Measurements from ENCODE around the gene RBM10.
"Not testable (repeated sequence)": the region's sequence is repeated elsewhere in the genome, so short reads cannot be mapped to it uniquely, and the experiment has no call there.

RBM10 gene, protein sequence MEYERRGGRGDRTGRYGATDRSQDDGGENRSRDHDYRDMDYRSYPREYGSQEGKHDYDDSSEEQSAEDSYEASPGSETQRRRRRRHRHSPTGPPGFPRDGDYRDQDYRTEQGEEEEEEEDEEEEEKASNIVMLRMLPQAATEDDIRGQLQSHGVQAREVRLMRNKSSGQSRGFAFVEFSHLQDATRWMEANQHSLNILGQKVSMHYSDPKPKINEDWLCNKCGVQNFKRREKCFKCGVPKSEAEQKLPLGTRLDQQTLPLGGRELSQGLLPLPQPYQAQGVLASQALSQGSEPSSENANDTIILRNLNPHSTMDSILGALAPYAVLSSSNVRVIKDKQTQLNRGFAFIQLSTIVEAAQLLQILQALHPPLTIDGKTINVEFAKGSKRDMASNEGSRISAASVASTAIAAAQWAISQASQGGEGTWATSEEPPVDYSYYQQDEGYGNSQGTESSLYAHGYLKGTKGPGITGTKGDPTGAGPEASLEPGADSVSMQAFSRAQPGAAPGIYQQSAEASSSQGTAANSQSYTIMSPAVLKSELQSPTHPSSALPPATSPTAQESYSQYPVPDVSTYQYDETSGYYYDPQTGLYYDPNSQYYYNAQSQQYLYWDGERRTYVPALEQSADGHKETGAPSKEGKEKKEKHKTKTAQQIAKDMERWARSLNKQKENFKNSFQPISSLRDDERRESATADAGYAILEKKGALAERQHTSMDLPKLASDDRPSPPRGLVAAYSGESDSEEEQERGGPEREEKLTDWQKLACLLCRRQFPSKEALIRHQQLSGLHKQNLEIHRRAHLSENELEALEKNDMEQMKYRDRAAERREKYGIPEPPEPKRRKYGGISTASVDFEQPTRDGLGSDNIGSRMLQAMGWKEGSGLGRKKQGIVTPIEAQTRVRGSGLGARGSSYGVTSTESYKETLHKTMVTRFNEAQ

DNA sequence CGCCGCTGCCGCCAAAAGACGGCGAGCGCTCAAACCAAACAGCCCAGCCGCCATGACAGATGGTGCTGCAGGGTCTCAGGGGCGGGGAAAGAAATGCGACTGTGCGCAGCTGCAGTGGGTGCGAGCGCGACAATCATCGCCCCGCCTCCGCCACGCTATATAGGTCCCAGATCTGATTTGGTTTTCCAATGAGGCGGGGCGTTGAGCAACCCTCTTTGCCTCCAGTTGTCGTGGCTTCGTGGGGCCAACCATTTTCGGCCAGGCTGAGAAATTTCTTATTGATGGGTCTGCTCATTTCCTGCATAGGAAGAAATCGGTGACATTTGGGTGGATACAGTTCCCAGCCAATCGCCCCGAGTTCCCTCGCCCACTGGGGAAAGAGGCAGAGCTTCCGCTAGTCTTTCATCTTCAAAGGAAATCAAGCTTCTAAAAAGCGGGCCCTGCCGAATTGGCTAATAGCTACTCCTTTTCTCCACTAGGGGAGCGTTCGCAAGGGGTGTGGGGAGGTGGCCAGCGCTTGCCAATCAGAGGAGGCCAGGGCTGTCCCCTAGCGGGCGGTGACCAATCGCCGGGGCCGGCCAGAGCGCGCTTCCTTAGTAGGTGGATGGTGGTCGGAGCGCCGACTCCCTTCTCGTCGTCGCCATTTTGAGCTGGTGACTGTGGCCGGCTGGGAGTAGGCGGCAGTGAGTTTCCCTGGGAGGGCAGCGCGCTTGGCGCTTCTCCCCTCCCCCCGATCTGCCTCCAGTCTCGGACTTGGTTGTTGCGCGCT lies at the start of gene RBM10, which contains the start of gene NDUFB11:
Gene RBM10 (plus strand): TSS at position 596 of the 769 bp plus-strand sequence. CDS start 2,261 bp downstream, outside the sequence.
Gene NDUFB11 (minus strand): TSS at position 77 of the 769 bp plus-strand sequence. CDS start 23 bp downstream, at position 54.
- DNase-seq, result peak; percentile 86 to 98 (median 95)

DNA sequence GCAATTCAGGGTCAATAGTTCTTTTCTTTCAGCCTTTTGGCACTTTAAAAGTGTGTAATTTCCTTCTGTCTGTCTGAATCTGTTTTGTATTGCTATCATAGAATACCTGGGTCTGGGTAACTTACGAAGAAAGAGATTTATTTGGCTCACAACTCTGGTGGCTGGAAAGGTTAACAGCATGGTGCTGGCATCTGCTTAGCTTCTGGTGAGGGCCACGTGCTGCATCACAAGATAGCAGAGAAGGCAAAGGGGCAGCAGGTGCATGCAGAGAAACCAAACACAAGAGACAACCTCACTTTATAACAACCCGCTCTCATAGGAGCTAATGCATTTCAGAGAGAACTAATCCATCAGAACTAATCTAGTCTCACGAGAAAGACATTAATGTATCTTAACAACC lies 48.0 kb upstream of the RBM10 start:
- DNase-seq, result no peak

DNA sequence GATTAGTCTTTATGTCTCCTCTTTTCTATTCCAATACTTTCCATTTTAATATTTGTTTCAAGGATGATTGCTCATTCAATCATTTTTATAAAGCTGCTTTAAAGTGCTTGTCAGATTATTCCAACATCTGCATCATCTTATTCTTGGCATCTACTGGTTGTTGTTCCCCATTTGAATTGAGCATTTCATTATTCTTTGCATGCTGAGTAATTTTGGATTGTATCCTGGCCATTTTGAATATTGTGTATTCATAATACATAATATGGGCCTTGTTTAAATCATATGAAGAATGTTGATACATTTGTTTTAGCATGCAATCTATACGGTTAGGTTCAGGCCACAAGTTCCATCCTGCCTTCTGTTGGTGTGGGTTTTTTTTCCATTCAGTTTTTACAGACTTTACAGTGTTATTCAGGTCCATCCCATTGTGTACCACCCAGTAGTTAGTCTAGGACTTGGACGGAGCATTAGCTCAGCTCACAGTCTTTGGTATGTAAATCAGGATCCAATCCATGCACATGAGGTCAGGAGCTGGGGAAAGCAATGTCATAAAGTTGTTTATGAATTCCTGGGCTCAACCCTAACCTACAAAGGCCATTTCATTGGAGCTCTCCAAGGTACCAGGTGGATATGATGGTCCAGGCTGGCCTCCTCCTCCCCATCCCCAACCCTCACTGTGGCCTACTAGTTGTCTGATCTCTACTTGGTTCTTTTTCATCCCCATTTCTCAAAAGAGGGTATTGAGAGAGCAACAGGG lies 46.5 kb upstream of the RBM10 start:
- DNase-seq, result no peak

GRCh38 chrX:47101206-47101605 lies 43.8 kb upstream of the RBM10 start:
- no peak for DNase-seq

DNA sequence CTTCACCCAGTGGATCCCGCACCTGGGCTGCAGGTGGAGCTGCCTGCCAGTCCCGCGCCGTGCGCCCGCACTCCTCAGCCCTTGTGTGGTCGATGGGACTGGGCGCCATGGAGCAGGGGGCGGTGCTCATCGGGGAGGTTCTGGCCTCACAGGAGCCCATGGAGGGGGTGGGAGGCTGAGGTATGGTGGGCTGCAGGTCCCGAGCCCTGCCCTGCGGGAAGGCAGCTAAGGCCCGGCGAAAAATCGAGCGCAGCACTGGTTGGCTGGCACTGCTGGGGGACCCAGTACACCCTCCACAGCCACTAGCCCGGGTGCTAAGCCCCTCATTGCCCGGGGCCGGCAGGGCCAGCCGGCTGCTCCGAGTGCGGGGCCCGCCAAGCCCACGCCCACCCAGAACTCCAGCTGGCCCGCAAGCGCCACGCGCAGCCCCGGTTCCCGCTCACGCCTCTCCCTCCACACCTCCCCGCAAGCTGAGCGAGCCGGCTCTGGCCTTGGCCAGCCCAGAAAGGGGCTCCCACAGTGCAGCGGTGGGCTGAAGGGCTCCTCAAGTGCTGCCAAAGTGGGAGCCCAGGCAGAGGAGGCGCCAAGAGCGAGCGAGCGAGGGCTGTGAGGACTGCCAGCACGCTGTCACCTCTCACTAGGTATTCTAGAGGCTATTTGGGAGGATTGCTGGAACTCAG lies 33.9 kb upstream of the RBM10 start:
- not testable (repeated sequence) for DNase-seq

- DNase-seq, result no peak
Observed at GRCh38 chrX:47112316-47112954, 32.6 kb upstream of the RBM10 start.

DNA sequence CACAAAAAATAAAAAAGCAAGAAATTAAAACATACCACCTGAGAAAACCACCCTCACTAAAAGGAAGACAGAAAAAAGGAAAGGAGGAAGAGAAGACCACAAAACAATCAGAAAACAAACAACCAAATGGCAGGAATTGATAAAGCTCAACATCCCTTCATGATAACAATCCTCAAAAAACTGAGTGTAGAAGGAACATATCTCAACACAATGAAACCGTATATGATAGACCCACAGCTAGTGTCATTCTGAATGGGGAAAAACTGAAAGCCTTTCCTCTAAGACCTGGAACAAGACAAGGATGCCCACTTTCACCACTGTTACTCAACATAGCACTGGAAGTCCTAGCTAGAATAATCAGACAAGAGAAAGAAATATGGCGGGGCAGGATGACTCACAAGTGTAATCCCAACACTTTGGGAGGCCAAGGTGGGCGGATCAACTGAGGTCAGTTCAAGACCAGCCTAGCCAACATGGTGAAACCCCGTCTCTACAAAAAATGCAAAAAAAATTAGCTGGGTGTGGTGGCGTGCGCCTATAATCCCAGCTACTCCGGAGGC lies 28.4 kb upstream of the RBM10 start:
- DNase-seq, result not testable (repeated sequence)

DNA sequence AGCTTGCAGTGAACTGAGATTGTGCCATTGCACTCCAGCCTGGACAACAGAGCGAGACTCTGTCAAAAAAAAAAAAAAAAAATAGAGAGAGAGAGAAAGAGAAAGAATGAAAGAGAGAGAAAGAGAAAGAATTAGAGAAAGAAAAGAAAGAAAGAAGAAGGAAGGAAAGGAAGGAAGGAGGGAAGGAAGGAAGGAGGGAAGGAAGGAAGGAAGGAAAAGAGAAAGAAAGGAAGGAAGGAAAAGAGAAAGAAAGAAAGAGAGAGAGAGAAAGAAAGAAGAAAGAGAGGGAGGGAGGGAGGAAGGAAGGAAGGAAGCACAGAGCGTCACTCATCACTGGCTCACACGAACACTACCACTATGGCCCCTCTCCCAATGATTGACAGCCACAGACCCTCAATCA lies 20.6 kb upstream of the RBM10 start:
- not testable (repeated sequence) for DNase-seq

DNA sequence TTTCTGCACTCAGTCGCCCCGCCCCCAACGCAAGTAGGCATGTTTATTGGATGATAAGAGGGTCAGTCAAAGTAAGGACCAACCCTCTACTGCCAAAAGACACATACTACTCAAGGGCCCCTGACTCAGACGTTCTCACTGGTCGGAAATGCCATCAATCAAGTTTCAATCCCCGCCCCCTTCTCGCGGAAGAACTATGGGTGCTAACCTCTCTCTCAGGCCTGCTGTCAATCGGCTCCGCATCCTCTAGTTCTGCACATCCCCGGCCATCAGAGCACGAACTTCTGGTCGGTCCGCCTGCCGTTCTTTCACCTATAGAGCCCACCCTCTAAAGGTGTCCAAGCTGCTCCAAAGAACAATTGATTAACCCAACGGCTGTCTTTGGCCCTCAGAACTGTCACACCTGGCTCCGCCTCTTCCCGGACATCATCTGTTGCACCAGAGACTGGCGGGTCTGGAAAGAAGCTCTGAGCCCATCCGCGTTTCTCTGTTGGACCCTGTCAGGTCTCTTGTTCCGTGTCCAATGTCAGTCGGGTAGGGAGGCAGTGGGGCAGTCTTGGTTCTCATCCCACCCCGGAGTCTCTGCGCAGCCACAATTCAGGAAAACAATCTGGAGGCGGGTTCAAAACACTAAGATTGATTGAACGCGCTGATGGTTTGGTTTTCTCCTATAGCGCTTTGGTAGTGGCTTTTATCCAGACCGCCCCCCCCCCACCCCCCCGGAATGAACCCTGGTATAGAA lies 15.7 kb upstream of the RBM10 start:
- DNase-seq, result peak; percentile 91 to 99 (median 99)

GRCh38 chrX:47129899-47130358 lies 15.1 kb upstream of the RBM10 start:
- peak in 1 of 3 experiments; percentile 71 for DNase-seq

DNA sequence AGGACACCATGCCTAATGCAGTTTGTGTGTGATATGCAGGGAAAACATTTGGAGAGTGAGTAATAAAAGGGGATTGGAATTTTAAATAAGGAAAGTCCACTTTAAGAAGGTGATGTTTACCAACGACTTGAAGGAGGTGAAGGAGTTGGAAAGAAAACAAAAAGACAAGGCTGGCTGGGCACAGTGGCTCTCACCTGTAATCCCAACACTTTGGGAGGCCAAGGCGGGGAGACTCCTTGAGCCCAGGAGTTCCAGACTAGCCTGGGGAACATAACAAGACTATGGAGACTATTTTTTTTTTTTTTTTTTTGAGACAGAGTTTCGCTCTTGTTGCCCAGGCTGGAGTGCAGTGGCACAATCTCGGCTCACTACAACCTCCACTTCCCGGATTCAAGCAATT lies 11.5 kb upstream of the RBM10 start:
- DNase-seq, result no peak

DNA sequence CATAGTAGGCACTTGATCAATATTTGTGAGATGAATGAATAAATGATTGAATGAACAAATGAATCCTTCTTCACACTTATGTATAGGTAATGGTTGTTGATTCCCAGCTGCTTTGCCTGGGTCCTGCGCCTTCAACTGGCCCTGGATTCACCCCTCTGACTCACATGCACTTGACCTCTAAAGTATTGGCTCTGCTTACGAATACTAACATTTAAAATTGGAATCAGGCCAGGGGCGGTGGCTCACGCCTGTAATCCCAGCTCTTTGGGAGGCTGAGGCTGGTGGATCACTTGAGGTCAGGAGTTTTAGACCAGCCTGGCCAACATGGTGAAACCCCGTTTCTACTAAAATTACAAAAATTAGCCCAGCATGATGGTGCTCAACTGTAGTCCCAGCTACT lies 9.4 kb upstream of the RBM10 start:
- not testable (repeated sequence) for DNase-seq

- DNase-seq, result no peak
Observed at GRCh38 chrX:47138171-47138570, 6.8 kb upstream of the RBM10 start.

- DNase-seq, result peak in 2 of 3 experiments; percentile 92 to 94
Observed at GRCh38 chrX:47143894-47144625, 961 bp upstream of the RBM10 start.

- DNase-seq, result peak; percentile 31 to 62 (median 31)
Observed at GRCh38 chrX:47145395-47146120, 537 bp downstream of the RBM10 start.

DNA sequence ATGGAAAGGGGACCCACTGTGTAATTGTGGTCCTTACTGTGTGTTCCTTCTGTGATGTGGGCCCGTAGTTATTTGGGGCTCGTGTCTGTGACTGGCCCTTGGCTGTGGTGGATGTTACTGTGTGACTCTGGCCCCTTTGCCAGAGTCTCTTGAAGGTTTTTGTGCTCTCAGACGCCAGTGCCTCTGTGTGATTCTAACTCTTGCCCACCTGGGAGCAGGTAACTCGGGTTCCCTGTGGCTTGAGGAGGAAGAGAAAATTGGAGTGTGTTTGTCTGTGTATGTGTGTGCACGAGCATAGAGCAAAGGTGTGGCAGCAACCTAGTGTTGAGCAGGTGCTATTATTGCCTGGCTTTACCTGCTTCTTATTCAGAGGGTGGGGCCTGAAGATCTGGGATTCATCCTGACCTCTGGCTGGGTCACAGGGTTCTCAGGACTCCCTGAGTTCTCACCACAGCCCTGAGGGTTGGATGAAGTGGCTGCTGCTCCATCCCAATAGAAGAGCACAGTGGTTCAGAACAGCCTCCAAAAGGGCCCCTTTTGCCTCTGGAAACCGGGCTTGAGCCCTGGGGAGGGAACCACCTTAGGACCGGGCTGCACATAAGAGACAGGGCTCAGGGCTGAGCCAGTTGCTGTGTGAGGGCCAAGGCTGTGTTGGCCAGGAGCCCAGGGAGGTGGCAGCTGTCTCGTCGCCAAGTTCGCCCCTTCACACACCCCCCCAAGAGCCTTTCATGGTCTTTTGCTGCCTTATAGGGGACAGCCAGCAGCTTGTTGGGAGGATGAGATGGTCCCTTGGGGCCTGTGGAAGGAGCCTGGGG lies 1.3 kb downstream of the RBM10 start:
- DNase-seq, result peak in 2 of 3 experiments; percentile 4 to 55

All from NCI-H1417 (cell line).